Ovary (tissue), 3 donors: ENCODE results near the gene TAS2R14.

Source experiments
- EP300 ChIP-seq: sonication (generic); formaldehyde crosslinking; IDR thresholded peaks from one replicate; pipeline ENCODE4 v1.6.1; 2017; ENCODE audit warnings: antibody characterized with exemption
- POLR2A ChIP-seq: fragments of 450-650 bp; IDR thresholded peaks from one replicate; pipeline ENCODE4 v1.6.1; 2017; ENCODE audit warnings: antibody characterized with exemption, mild to moderate bottlenecking, moderate library complexity
- TF ChIP-seq, protein P1 (sequence below), 3 donors: fragments of 450-650 bp in 2 of 3; fragments of 200-600 bp in 1 of 3; IDR thresholded peaks; one replicate each; pipeline versions ENCODE4 v1.5.1 to v1.8.0; 2016 to 2022; ENCODE audit warnings: antibody characterized with exemption in 3 of 3, mild to moderate bottlenecking in 1 of 3
- donor health status: DM: no; HTN: no; CAD: no.

DNA sequence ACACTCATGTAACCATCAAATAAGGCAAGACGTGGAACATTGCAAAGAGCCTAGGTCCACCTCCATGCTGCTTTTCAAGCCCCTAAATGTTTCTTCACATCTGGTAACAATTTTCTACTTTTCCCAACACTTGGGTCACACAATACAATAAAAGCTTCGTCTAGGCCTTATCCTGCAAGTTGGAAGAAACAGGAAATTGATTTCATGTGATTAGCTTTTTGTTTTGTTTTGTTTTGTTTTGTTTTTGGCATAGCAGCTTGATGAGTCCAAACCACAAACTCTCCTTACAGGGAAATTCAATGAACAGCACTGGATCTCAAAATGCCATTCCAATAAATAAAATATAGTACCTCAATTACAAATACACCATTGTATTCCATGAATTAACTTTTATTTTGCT lies 28.3 kb upstream of the TAS2R14 start:
- TF ChIP-seq EP300 (no peak), POLR2A (no peak)
- TF ChIP-seq, protein P1, sequence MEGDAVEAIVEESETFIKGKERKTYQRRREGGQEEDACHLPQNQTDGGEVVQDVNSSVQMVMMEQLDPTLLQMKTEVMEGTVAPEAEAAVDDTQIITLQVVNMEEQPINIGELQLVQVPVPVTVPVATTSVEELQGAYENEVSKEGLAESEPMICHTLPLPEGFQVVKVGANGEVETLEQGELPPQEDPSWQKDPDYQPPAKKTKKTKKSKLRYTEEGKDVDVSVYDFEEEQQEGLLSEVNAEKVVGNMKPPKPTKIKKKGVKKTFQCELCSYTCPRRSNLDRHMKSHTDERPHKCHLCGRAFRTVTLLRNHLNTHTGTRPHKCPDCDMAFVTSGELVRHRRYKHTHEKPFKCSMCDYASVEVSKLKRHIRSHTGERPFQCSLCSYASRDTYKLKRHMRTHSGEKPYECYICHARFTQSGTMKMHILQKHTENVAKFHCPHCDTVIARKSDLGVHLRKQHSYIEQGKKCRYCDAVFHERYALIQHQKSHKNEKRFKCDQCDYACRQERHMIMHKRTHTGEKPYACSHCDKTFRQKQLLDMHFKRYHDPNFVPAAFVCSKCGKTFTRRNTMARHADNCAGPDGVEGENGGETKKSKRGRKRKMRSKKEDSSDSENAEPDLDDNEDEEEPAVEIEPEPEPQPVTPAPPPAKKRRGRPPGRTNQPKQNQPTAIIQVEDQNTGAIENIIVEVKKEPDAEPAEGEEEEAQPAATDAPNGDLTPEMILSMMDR (IDR thresholded peaks at IDR 0.05), result no peak
